DND-41 (cell line): ENCODE results near the gene MCCD1.

ENCODE experiments used
- ATAC-seq: fragments of 200-7000 bp; cut with Tn5 transposase; 3 replicates; pipeline ENCODE4 v1.9.1; 2021; ENCODE audit warnings: low read depth; ENCODE audit not compliant: insufficient read depth
- DNase-seq: peaks from one replicate; pipeline ENCODE4 v3.0.0-alpha.2; 2020
- H2AFZ ChIP-seq: 2 replicates; pipeline ENCODE4 v1.6.0; 2012; ENCODE audit warnings: low read depth, low read length
- H3K27ac ChIP-seq: 2 replicates; pipeline ENCODE4 v1.5.1; 2012; ENCODE audit warnings: low read length, inconsistent platforms
- H3K27me3 ChIP-seq: fragments of 200-600 bp; sonication (generic); 2 replicates; pipeline ENCODE4 v1.6.0; 2012; ENCODE audit warnings: low read length, mild to moderate bottlenecking, inconsistent platforms; ENCODE audit not compliant: insufficient read depth, poor library complexity
- H3K36me3 ChIP-seq: 2 replicates; pipeline ENCODE4 v1.5.1; 2012; ENCODE audit warnings: low read length, inconsistent platforms; ENCODE audit not compliant: insufficient read depth
- H3K4me1 ChIP-seq: 2 replicates; pipeline ENCODE4 v1.5.1; 2012; ENCODE audit warnings: mild to moderate bottlenecking, low read length; ENCODE audit not compliant: insufficient read depth
- H3K4me2 ChIP-seq: 2 replicates; pipeline ENCODE4 v1.6.0; 2012; ENCODE audit warnings: mild to moderate bottlenecking, moderate library complexity, low read length, inconsistent platforms; ENCODE audit not compliant: insufficient read depth
- H3K4me3 ChIP-seq, 2 experiments: fragments of 200-600 bp in 1 of 2; shearing (Covaris generic) in 1 of 2; 2 replicates each; pipeline ENCODE4 v1.5.1; 2012 to 2016; ENCODE audit warnings: inconsistent platforms in 2 of 2, low read length in 2 of 2, mild to moderate bottlenecking in 2 of 2, low read depth in 1 of 2, moderate library complexity in 1 of 2
- H3K79me2 ChIP-seq: 2 replicates; pipeline ENCODE4 v1.6.0; 2012; ENCODE audit warnings: low read length, inconsistent platforms; ENCODE audit not compliant: insufficient read depth
- H3K9ac ChIP-seq: 2 replicates; pipeline ENCODE4 v1.6.0; 2012; ENCODE audit warnings: low read depth, mild to moderate bottlenecking, inconsistent platforms, low read length, moderate library complexity
- H3K9me3 ChIP-seq: 2 replicates; pipeline ENCODE4 v1.5.1; 2012; ENCODE audit warnings: low read length, moderate library complexity, mild to moderate bottlenecking, inconsistent platforms; ENCODE audit not compliant: insufficient read depth, severe bottlenecking
- H4K20me1 ChIP-seq: 2 replicates; pipeline ENCODE4 v1.6.0; 2012; ENCODE audit warnings: low read length; ENCODE audit not compliant: insufficient read depth
- CTCF ChIP-seq: IDR thresholded peaks from 2 replicates; pipeline ENCODE4 v1.5.1; 2012; ENCODE audit warnings: borderline replicate concordance, low read length, moderate library complexity, mild to moderate bottlenecking; ENCODE audit not compliant: poor library complexity, severe bottlenecking; ENCODE audit errors: extremely low read depth
- EZH2 ChIP-seq: IDR thresholded peaks from 3 replicates; pipeline ENCODE4 v1.6.1; 2012; ENCODE audit warnings: borderline replicate concordance, low read depth, mild to moderate bottlenecking, moderate library complexity, low read length, inconsistent platforms; ENCODE audit not compliant: severe bottlenecking

The MCCD1 gene, protein sequence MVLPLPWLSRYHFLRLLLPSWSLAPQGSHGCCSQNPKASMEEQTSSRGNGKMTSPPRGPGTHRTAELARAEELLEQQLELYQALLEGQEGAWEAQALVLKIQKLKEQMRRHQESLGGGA

DNA sequence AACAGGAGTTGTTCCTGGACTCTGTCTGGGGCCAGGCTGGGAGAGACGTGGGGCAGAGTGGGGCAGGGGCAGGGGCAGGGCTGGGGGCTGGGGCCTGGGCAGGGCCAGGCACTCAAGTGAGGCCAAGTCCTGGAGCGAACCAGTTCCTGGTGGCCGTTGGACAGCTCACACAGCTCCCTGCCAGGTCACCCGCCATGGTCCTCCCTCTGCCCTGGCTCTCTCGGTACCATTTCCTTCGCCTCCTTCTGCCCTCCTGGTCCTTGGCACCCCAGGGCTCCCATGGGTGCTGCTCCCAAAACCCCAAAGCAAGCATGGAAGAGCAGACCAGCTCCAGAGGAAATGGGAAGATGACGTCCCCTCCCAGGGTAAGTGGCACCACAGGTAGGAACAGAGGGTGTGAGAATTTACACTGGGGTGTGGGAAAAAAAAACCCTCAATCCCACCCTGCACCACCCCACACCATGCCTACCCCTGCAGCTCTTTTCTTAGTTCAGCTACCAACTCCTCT is at the start of gene MCCD1:
Gene MCCD1, plus strand, starts transcription at position 142 of the 508 bp plus-strand sequence. Its CDS starts 53 bp downstream, at position 195.
- peak; percentile 27 for ATAC-seq
- Histone ChIP-seq H3K4me2 (no peak within 1 kb of the TSS), H3K9me3 (no peaks in the 10 kb centered on the region), H3K27me3 (no peaks in the 10 kb centered on the region), H3K4me1 (no peaks in the 10 kb centered on the region), H3K4me3 (no peak within 1 kb of the TSS), H3K9ac (no peak within 1 kb of the TSS), H3K27ac (no peak within 1 kb of the TSS), H3K79me2 (peaks cover 6% of the 10 kb centered on the region; the same call in 1 of the 2 replicates), H4K20me1 (peaks cover 47% of the 10 kb centered on the region), H2AFZ (no peak within 1 kb of the TSS), H3K36me3 (peaks cover 44% of the 10 kb centered on the region)
- DNase-seq, result no peak
- no peak for TF ChIP-seq EZH2
- TF ChIP-seq CTCF, result no peak

DNA sequence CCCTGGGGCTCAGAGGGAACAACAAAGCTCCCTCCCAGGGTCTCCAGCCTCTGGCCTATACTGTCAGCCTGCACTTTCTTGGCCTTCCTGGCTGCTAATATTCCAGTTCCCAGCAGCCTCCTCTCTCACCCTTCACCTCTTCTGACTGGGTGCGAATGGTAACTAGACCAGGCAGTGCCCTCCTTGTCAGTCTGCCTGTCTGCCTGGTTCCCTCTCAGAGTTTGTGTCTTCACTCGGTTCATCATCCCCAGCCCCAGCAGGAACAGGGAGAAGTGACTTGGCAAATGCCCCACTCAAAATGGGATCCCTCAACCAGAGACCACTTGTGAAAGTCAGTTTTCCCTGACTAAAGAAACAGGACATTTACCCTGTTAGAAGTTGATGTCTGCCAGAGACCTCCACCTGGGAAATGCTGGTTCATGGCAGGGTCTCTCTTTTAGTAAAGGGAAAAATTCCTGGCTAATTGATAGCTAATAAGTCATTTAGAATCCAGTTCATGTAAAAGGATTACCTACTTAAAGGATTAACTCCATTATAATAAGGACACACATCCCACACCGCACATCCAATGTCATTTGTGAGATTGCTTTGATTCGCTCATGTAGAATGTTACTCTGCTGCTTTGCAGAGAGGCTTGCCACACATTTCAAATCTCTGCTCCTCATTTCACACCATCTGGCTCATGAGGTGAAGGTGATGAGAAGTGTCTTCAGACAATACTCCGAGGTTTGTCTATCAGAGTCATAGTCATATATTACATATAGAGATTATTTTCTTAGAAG is 49.4 kb upstream of the MCCD1 start:
- TF ChIP-seq CTCF, result no peak
- TF ChIP-seq EZH2, result no peak
- Histone ChIP-seq H3K9ac (no peak overlapping the region), H2AFZ (no peak overlapping the region), H3K4me1 (no peaks in the 10 kb centered on the region), H3K9me3 (no peaks in the 10 kb centered on the region), H3K27me3 (no peaks in the 10 kb centered on the region), H3K4me2 (no peak overlapping the region), H3K36me3 (no peaks in the 10 kb centered on the region), H3K79me2 (no peaks in the 10 kb centered on the region), H3K27ac (no peak overlapping the region), H4K20me1 (no peaks in the 10 kb centered on the region; the same call in 1 of the 2 replicates), H3K4me3 (no peak overlapping the region)
- ATAC-seq, result no peak
- no peak for DNase-seq

GRCh38 chr6:31479933-31480535 is 48.7 kb upstream of the MCCD1 start:
- no peak overlapping the region for H3K27ac ChIP-seq
- no peak for TF ChIP-seq EZH2
- no peak for TF ChIP-seq CTCF

More at GRCh38 chr6:31479933-31480535, 48.7 kb upstream of the MCCD1 start:
- Histone ChIP-seq H3K36me3 (no peaks in the 10 kb centered on the region), H3K4me2 (no peak overlapping the region), H3K4me1 (no peaks in the 10 kb centered on the region), H3K9me3 (no peaks in the 10 kb centered on the region), H2AFZ (no peak overlapping the region), H3K79me2 (no peaks in the 10 kb centered on the region), H3K9ac (no peak overlapping the region), H3K4me3 (no peak overlapping the region), H3K27me3 (no peaks in the 10 kb centered on the region), H4K20me1 (no peaks in the 10 kb centered on the region; the same call in 1 of the 2 replicates)
- DNase-seq (no peak), ATAC-seq (no peak)
